Measurements from ENCODE around the gene HYDIN.
"Not testable (repeated sequence)": the region's sequence is repeated elsewhere in the genome, so short reads cannot be mapped to it uniquely, and the experiment has no call there.

The HYDIN gene

GRCh38 chr16:71109656-71110208 is 120.8 kb downstream of the HYDIN start:
- not testable (repeated sequence) for H3K9me3 ChIP-seq; H3K27ac ChIP-seq; H3K4me1 ChIP-seq (ENCODE audit: control insufficient read depth in 1 of 2, insufficient read depth in 1 of 2, low read depth in 1 of 2, low read length in 1 of 2); H3K4me3 ChIP-seq (ENCODE audit: low read depth in 1 of 2, low read length in 1 of 2); H3K27me3 ChIP-seq; H3K36me3 ChIP-seq

DNA sequence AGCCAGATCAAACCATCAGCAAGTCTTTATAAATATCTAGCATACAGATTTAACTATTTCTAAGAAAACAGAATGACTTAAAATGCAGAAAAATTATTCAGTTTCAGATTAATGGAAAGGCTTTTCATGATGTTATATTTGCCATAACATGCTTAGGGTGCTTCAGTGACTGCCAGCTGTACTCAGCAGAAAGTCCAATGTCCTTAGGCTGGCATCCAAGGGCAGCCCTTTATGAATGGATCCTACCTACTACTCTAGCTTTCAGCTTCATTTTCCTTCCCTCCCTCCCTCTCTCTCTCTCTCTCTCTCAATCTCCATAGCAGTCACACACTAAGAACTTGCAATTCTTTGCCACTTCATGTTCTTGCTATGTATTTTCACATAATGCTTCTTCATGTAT is 124.6 kb downstream of the HYDIN start:
- not testable (repeated sequence) for H3K36me3 ChIP-seq; H3K4me1 ChIP-seq (ENCODE audit: control insufficient read depth in 1 of 2, insufficient read depth in 1 of 2, low read depth in 1 of 2, low read length in 1 of 2); H3K9me3 ChIP-seq; H3K27ac ChIP-seq; H3K4me3 ChIP-seq (ENCODE audit: low read depth in 1 of 2, low read length in 1 of 2); H3K27me3 ChIP-seq

DNA sequence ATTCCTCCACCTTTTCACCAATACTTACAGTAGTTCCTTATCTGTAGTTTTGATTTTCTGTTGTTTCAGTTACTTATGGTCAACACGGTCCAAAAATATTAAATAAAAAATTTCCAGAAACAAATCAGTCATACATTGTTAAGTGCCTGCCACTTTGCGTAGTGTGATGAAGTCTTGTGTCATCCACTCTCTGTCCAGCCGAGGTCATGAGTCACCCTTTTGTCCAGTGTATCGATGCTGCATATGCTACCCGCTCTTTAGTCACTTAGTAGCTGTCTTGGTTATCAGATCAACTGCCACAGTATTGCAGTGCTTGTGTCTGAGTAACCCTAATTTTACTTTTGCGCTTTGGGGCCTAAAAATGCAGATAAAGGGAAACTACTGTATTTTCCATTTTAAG is 146.9 kb downstream of the HYDIN start:
- not testable (repeated sequence) for H3K27ac ChIP-seq; H3K4me1 ChIP-seq (ENCODE audit: control insufficient read depth in 1 of 2, insufficient read depth in 1 of 2, low read depth in 1 of 2, low read length in 1 of 2)

GRCh38 chr16:71080777-71081176 is 149.7 kb downstream of the HYDIN start:
- not testable (repeated sequence) for H3K36me3 ChIP-seq; H3K27me3 ChIP-seq; H3K4me3 ChIP-seq (ENCODE audit: low read depth in 1 of 2, low read length in 1 of 2); H3K4me1 ChIP-seq (ENCODE audit: control insufficient read depth in 1 of 2, insufficient read depth in 1 of 2, low read depth in 1 of 2, low read length in 1 of 2); H3K27ac ChIP-seq; H3K9me3 ChIP-seq

More for the DNA sequence above, 146.9 kb downstream of the HYDIN start:
- not testable (repeated sequence) for H3K4me3 ChIP-seq (ENCODE audit: low read depth in 1 of 2, low read length in 1 of 2); H3K36me3 ChIP-seq; H3K9me3 ChIP-seq; H3K27me3 ChIP-seq

- H3K4me3 ChIP-seq (ENCODE audit: low read depth in 1 of 2, low read length in 1 of 2); H3K4me1 ChIP-seq (ENCODE audit: control insufficient read depth in 1 of 2, insufficient read depth in 1 of 2, low read depth in 1 of 2, low read length in 1 of 2); H3K27me3 ChIP-seq; H3K27ac ChIP-seq; H3K9me3 ChIP-seq; H3K36me3 ChIP-seq: not testable (repeated sequence)
Measured at GRCh38 chr16:71080262-71080661, 150.3 kb downstream of the HYDIN start.

DNA sequence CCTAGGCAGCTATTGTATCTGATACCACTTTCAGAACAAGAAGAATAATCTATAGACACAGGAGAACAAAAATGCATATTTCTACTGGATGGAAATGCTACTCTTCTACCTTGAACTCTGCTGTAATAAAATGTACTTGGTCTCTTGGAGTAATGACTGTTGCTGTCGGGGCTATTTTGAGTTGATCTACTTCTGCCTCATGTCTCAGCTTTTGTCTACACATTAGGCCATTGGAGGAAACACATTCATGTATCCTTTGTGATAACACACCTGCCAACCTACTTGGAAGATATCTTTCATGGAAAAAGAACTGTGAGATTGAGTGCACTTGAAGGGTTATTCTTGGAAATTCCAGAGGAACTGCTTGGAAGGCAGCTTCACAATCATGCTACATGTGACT is 159.9 kb downstream of the HYDIN start:
- H3K27ac ChIP-seq = not testable (repeated sequence)

GRCh38 chr16:71069842-71070241 is 160.7 kb downstream of the HYDIN start:
- not testable (repeated sequence) for H3K4me3 ChIP-seq (ENCODE audit: low read depth in 1 of 2, low read length in 1 of 2); H3K9me3 ChIP-seq; H3K27me3 ChIP-seq; H3K4me1 ChIP-seq (ENCODE audit: control insufficient read depth in 1 of 2, insufficient read depth in 1 of 2, low read depth in 1 of 2, low read length in 1 of 2); H3K36me3 ChIP-seq; H3K27ac ChIP-seq

More for the DNA sequence above, 159.9 kb downstream of the HYDIN start:
- H3K4me1 ChIP-seq (ENCODE audit: control insufficient read depth in 1 of 2, insufficient read depth in 1 of 2, low read depth in 1 of 2, low read length in 1 of 2); H3K9me3 ChIP-seq; H3K4me3 ChIP-seq (ENCODE audit: low read depth in 1 of 2, low read length in 1 of 2); H3K36me3 ChIP-seq; H3K27me3 ChIP-seq: not testable (repeated sequence)

- H3K9me3 ChIP-seq; H3K4me3 ChIP-seq (ENCODE audit: low read depth in 1 of 2, low read length in 1 of 2); H3K36me3 ChIP-seq; H3K4me1 ChIP-seq (ENCODE audit: control insufficient read depth in 1 of 2, insufficient read depth in 1 of 2, low read depth in 1 of 2, low read length in 1 of 2); H3K27me3 ChIP-seq; H3K27ac ChIP-seq: not testable (repeated sequence)
Measured at GRCh38 chr16:71053897-71054609, 176.5 kb downstream of the HYDIN start.

GRCh38 chr16:71050307-71050706 is 180.2 kb downstream of the HYDIN start:
- H3K36me3 ChIP-seq; H3K4me3 ChIP-seq (ENCODE audit: low read depth in 1 of 2, low read length in 1 of 2); H3K27ac ChIP-seq; H3K9me3 ChIP-seq; H3K27me3 ChIP-seq; H3K4me1 ChIP-seq (ENCODE audit: control insufficient read depth in 1 of 2, insufficient read depth in 1 of 2, low read depth in 1 of 2, low read length in 1 of 2): not testable (repeated sequence)

- H3K27ac ChIP-seq; H3K27me3 ChIP-seq; H3K36me3 ChIP-seq; H3K4me1 ChIP-seq (ENCODE audit: control insufficient read depth in 1 of 2, insufficient read depth in 1 of 2, low read depth in 1 of 2, low read length in 1 of 2); H3K4me3 ChIP-seq (ENCODE audit: low read depth in 1 of 2, low read length in 1 of 2); H3K9me3 ChIP-seq: not testable (repeated sequence)
Measured at GRCh38 chr16:71039368-71040111, 191.0 kb downstream of the HYDIN start.

DNA sequence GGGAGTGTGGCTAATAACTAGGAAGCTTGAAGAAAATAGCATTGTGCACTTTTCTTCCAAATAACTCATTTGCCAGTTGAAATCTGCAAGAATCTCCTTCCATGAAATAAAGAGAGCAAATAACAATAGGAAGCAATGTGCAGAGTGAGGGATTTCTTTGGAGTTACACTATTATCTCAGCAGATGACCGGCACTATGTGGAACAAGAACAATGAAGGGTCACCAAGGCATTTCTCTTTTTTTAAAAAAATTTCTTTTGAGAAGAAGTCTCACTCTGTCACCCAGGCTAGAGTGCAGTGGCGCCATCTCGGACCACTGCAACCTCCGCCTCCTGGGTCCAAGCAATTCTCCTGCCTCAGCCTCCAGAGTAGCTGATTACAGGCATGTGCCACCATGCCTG is 192.1 kb downstream of the HYDIN start:
- not testable (repeated sequence) for H3K27me3 ChIP-seq; H3K27ac ChIP-seq; H3K9me3 ChIP-seq; H3K4me3 ChIP-seq (ENCODE audit: low read depth in 1 of 2, low read length in 1 of 2); H3K4me1 ChIP-seq (ENCODE audit: control insufficient read depth in 1 of 2, insufficient read depth in 1 of 2, low read depth in 1 of 2, low read length in 1 of 2); H3K36me3 ChIP-seq

GRCh38 chr16:71037987-71038386 is 192.5 kb downstream of the HYDIN start:
- H3K4me3 ChIP-seq (ENCODE audit: low read depth in 1 of 2, low read length in 1 of 2); H3K36me3 ChIP-seq; H3K27me3 ChIP-seq; H3K27ac ChIP-seq; H3K4me1 ChIP-seq (ENCODE audit: control insufficient read depth in 1 of 2, insufficient read depth in 1 of 2, low read depth in 1 of 2, low read length in 1 of 2); H3K9me3 ChIP-seq: not testable (repeated sequence)

GRCh38 chr16:71028032-71028727 is 202.3 kb downstream of the HYDIN start:
- H3K36me3 ChIP-seq; H3K4me1 ChIP-seq (ENCODE audit: control insufficient read depth in 1 of 2, insufficient read depth in 1 of 2, low read depth in 1 of 2, low read length in 1 of 2); H3K4me3 ChIP-seq (ENCODE audit: low read depth in 1 of 2, low read length in 1 of 2); H3K27me3 ChIP-seq; H3K27ac ChIP-seq; H3K9me3 ChIP-seq: not testable (repeated sequence)
